GM23338 (cell line): ENCODE data around the gene DCLK1. TPM values are rescaled to one million over a fixed set of nuclear protein-coding genes. Genes with fewer than 3 reads are reported as not detected.

Experiments used
- ATAC-seq: fragments of 200-7000 bp; cut with Tn5 transposase; 3 replicates; pipeline ENCODE4 v1.9.1; 2020
- DNase-seq: peaks from one replicate; pipeline ENCODE4 v3.0.0-alpha.2; 2015; ENCODE audit warnings: low spot score
- H2AFZ ChIP-seq: fragments of 200-600 bp; sonication (generic); 2 replicates; pipeline ENCODE4 v1.8.0; 2016; ENCODE audit warnings: antibody characterized with exemption, mild to moderate bottlenecking, moderate library complexity
- H3F3A ChIP-seq: fragments of 200-600 bp; sonication (generic); replicated peaks from 2 replicates; pipeline ENCODE4 v1.8.0; 2017; ENCODE audit warnings: antibody characterized with exemption, mixed run types, low read depth
- H3K27ac ChIP-seq: fragments of 200-600 bp; sonication (generic); 2 replicates; pipeline ENCODE4 v1.6.1; 2016; ENCODE audit warnings: low read depth
- H3K27me3 ChIP-seq: fragments of 200-600 bp; sonication (generic); 2 replicates; pipeline ENCODE4 v1.8.0; 2016; ENCODE audit warnings: mild to moderate bottlenecking, mixed run types, moderate library complexity; ENCODE audit not compliant: insufficient read depth
- H3K36me3 ChIP-seq: fragments of 200-600 bp; sonication (generic); 2 replicates; pipeline ENCODE4 v1.8.0; 2016; ENCODE audit warnings: mild to moderate bottlenecking; ENCODE audit not compliant: insufficient read depth
- H3K4me1 ChIP-seq: fragments of 200-600 bp; sonication (generic); 2 replicates; pipeline ENCODE4 v1.8.0; 2016; ENCODE audit warnings: mild to moderate bottlenecking, moderate library complexity; ENCODE audit not compliant: insufficient read depth
- H3K4me2 ChIP-seq: fragments of 200-600 bp; sonication (generic); 2 replicates; pipeline ENCODE4 v1.7.1; 2017; ENCODE audit warnings: mixed run types
- H3K4me3 ChIP-seq: fragments of 200-600 bp; sonication (generic); 2 replicates; pipeline ENCODE4 v1.6.1; 2016; ENCODE audit warnings: mixed run types
- H3K79me2 ChIP-seq: fragments of 200-600 bp; sonication (generic); replicated peaks from 2 replicates; pipeline ENCODE4 v1.8.0; 2017; ENCODE audit warnings: mild to moderate bottlenecking; ENCODE audit not compliant: insufficient read depth
- H3K9me2 ChIP-seq: fragments of 200-600 bp; sonication (generic); 2 replicates; pipeline ENCODE4 v1.8.0; 2017; ENCODE audit not compliant: insufficient read depth
- H4K20me1 ChIP-seq: fragments of 200-600 bp; sonication (generic); replicated peaks from 2 replicates; pipeline ENCODE4 v1.8.0; 2017; ENCODE audit warnings: mild to moderate bottlenecking; ENCODE audit not compliant: insufficient read depth
- H3K27ac Mint-ChIP-seq: 2 replicates; pipeline ENCODE4 v1.8.0; 2020; ENCODE audit warnings: inconsistent platforms, mild to moderate bottlenecking, moderate library complexity, mixed read lengths
- H3K27me3 Mint-ChIP-seq: 3 replicates; pipeline ENCODE4 v1.8.0; 2022; ENCODE audit warnings: low read depth, mild to moderate bottlenecking, moderate library complexity, mixed read lengths, inconsistent platforms; ENCODE audit not compliant: insufficient read depth, poor library complexity
- H3K36me3 Mint-ChIP-seq: 3 replicates; pipeline ENCODE4 v1.8.0; 2021; ENCODE audit warnings: low read depth, mild to moderate bottlenecking, inconsistent platforms, moderate library complexity, mixed read lengths
- H3K4me1 Mint-ChIP-seq: 3 replicates; pipeline ENCODE4 v1.8.0; 2020; ENCODE audit warnings: mild to moderate bottlenecking, inconsistent platforms, mixed read lengths
- H3K4me3 Mint-ChIP-seq: 3 replicates; pipeline ENCODE4 v1.8.0; 2021; ENCODE audit warnings: moderate library complexity, mild to moderate bottlenecking, inconsistent platforms, mixed read lengths
- H3K9me3 Mint-ChIP-seq: 3 replicates; pipeline ENCODE4 v1.8.0; 2020; ENCODE audit warnings: moderate library complexity, mild to moderate bottlenecking, inconsistent platforms, mixed read lengths
- CREB1 ChIP-seq: fragments of 250-450 bp; sonication (Bioruptor Pico); IDR thresholded peaks from 2 replicates; pipeline ENCODE4 v1.5.0; 2020; ENCODE audit warnings: low read depth, mild to moderate bottlenecking, moderate library complexity
- EZH2phosphoT487 ChIP-seq: fragments of 200-600 bp; sonication (generic); IDR thresholded peaks from one replicate; pipeline ENCODE4 v1.8.1; 2018; ENCODE audit warnings: antibody characterized with exemption; ENCODE audit not compliant: unreplicated experiment
- JUNB ChIP-seq: IDR thresholded peaks from one replicate; pipeline ENCODE4 v1.6.1; 2016; ENCODE audit warnings: antibody characterized with exemption; ENCODE audit not compliant: unreplicated experiment
- NANOG ChIP-seq: IDR thresholded peaks from 2 replicates; pipeline ENCODE4 v1.6.1; 2016; ENCODE audit warnings: antibody characterized with exemption, borderline replicate concordance
- POLR2AphosphoS5 ChIP-seq: IDR thresholded peaks from 2 replicates; pipeline ENCODE4 v1.6.1; 2016; ENCODE audit warnings: antibody characterized with exemption, low read depth
- ZNF114 ChIP-seq: fragments of 250-450 bp; sonication (Bioruptor Pico); IDR thresholded peaks from 2 replicates; pipeline ENCODE4 v1.5.0; 2020; ENCODE audit warnings: mild to moderate bottlenecking, moderate library complexity
- ZNF331 ChIP-seq: fragments of 250-450 bp; sonication (Bioruptor Pico); IDR thresholded peaks from 2 replicates; pipeline ENCODE4 v1.5.0; 2020; ENCODE audit warnings: low read depth, mild to moderate bottlenecking, moderate library complexity
- polyA plus RNA-seq: library from polyadenylated mRNA; unstranded; fragments of >200 nt; fragmentation: Nextera tagmentation; extraction: Ambion mirVana; gene quantifications from 2 replicates; pipeline ENCODE4 v1.2.1, GENCODE V29; 2016
- total RNA-seq: library from RNA; depleted of rRNA; stranded (reverse); fragments of >200 nt; shearing (Covaris generic); gene quantifications from 2 replicates; pipeline ENCODE4 v1.2.3, GENCODE V29; 2014
- TF ChIP-seq, protein P1 (sequence below): IDR thresholded peaks from 2 replicates; pipeline ENCODE4 v1.6.1; 2016; ENCODE audit warnings: antibody characterized with exemption
- TF ChIP-seq, protein P2 (sequence below): fragments of 250-450 bp; sonication (Bioruptor Pico); IDR thresholded peaks from 2 replicates; pipeline ENCODE4 v1.5.0; 2020; ENCODE audit warnings: mild to moderate bottlenecking, moderate library complexity
- TF ChIP-seq, protein P3 (sequence below): IDR thresholded peaks from one replicate; pipeline ENCODE4 v1.6.1; 2018; ENCODE audit warnings: antibody characterized with exemption; ENCODE audit not compliant: unreplicated experiment

Gene DCLK1
- total and polyA plus RNA-seq, 2 experiments from 2014 or later, result 13.1 to 57.7 TPM

DNA sequence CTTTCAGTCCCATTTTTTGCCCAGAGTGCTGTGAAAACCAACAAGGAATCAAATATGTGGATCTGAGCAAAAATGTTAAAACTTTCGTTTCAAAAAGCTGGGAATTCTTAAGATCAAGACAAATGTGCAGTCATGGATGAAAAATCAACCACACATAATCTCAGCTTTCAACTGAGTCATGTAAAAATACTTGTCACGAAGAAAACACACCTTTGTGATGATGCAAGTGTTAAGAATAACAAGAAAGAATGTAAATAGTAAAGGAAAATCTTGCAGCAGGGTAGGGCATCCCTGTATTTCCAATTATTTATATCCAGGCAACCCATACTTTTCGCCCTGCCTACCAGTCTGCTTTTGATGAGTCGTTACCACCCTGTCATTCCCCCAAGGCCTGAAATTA lies 27.4 kb upstream of the DCLK1 start (continued):
- TF ChIP-seq, protein P1, sequence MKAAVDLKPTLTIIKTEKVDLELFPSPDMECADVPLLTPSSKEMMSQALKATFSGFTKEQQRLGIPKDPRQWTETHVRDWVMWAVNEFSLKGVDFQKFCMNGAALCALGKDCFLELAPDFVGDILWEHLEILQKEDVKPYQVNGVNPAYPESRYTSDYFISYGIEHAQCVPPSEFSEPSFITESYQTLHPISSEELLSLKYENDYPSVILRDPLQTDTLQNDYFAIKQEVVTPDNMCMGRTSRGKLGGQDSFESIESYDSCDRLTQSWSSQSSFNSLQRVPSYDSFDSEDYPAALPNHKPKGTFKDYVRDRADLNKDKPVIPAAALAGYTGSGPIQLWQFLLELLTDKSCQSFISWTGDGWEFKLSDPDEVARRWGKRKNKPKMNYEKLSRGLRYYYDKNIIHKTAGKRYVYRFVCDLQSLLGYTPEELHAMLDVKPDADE, result no peak
- TF ChIP-seq, protein P2, sequence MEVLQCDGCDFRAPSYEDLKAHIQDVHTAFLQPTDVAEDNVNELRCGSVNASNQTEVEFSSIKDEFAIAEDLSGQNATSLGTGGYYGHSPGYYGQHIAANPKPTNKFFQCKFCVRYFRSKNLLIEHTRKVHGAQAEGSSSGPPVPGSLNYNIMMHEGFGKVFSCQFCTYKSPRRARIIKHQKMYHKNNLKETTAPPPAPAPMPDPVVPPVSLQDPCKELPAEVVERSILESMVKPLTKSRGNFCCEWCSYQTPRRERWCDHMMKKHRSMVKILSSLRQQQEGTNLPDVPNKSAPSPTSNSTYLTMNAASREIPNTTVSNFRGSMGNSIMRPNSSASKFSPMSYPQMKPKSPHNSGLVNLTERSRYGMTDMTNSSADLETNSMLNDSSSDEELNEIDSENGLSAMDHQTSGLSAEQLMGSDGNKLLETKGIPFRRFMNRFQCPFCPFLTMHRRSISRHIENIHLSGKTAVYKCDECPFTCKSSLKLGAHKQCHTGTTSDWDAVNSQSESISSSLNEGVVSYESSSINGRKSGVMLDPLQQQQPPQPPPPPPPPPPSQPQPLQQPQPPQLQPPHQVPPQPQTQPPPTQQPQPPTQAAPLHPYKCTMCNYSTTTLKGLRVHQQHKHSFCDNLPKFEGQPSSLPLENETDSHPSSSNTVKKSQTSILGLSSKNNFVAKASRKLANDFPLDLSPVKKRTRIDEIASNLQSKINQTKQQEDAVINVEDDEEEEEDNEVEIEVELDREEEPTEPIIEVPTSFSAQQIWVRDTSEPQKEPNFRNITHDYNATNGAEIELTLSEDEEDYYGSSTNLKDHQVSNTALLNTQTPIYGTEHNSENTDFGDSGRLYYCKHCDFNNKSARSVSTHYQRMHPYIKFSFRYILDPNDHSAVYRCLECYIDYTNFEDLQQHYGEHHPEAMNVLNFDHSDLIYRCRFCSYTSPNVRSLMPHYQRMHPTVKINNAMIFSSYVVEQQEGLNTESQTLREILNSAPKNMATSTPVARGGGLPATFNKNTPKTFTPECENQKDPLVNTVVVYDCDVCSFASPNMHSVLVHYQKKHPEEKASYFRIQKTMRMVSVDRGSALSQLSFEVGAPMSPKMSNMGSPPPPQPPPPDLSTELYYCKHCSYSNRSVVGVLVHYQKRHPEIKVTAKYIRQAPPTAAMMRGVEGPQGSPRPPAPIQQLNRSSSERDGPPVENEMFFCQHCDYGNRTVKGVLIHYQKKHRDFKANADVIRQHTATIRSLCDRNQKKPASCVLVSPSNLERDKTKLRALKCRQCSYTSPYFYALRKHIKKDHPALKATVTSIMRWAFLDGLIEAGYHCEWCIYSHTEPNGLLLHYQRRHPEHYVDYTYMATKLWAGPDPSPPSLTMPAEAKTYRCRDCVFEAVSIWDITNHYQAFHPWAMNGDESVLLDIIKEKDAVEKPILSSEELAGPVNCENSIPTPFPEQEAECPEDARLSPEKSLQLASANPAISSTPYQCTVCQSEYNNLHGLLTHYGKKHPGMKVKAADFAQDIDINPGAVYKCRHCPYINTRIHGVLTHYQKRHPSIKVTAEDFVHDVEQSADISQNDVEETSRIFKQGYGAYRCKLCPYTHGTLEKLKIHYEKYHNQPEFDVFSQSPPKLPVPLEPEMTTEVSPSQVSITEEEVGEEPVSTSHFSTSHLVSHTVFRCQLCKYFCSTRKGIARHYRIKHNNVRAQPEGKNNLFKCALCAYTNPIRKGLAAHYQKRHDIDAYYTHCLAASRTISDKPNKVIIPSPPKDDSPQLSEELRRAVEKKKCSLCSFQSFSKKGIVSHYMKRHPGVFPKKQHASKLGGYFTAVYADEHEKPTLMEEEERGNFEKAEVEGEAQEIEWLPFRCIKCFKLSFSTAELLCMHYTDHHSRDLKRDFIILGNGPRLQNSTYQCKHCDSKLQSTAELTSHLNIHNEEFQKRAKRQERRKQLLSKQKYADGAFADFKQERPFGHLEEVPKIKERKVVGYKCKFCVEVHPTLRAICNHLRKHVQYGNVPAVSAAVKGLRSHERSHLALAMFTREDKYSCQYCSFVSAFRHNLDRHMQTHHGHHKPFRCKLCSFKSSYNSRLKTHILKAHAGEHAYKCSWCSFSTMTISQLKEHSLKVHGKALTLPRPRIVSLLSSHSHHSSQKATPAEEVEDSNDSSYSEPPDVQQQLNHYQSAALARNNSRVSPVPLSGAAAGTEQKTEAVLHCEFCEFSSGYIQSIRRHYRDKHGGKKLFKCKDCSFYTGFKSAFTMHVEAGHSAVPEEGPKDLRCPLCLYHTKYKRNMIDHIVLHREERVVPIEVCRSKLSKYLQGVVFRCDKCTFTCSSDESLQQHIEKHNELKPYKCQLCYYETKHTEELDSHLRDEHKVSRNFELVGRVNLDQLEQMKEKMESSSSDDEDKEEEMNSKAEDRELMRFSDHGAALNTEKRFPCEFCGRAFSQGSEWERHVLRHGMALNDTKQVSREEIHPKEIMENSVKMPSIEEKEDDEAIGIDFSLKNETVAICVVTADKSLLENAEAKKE (CRISPR knock-in tag), result no peak
- TF ChIP-seq NANOG, result no peak
- TF ChIP-seq ZNF114 (CRISPR knock-in tag), result no peak
- TF ChIP-seq POLR2AphosphoS5, result no peak

DNA sequence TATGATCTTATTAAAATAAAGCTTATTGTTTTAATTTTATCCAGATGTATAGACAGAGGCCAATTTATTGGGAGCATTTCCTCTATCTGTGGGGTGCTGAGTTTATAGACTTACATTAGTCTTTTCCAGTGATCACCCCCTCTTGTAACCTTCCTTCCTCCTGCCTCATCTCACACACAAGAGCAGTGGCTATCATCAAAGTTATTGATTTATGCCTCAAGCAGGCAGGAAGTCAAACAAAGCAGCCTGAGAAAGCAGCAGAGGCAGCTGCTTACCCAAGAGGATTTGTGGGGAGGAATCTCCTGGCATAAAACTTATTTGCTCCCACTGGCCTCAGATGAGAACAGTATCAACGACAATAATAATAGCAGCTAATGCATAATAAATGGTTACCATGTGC lies 26.3 kb upstream of the DCLK1 start:
- H3F3A ChIP-seq, result no peaks in the 10 kb centered on the region
- H3K27me3 ChIP-seq, result peaks cover 11% of the 10 kb centered on the region; the same call in 1 of the 2 replicates
- ATAC-seq (no peak), DNase-seq (no peak)
- H4K20me1 ChIP-seq, result no peaks in the 10 kb centered on the region
- no peak overlapping the region for H3K27ac Mint-ChIP-seq
- peaks cover 6% of the 10 kb centered on the region for H3K4me1 Mint-ChIP-seq
- no peak overlapping the region for H2AFZ ChIP-seq
- H3K4me3 ChIP-seq, result no peak overlapping the region
- no peaks in the 10 kb centered on the region for H3K9me2 ChIP-seq
- H3K36me3 ChIP-seq, result no peaks in the 10 kb centered on the region
- no peaks in the 10 kb centered on the region for H3K9me3 Mint-ChIP-seq
- no peak overlapping the region for H3K4me2 ChIP-seq
- H3K27ac ChIP-seq, result no peak overlapping the region
- no peaks in the 10 kb centered on the region for H3K36me3 Mint-ChIP-seq
- peaks cover 7% of the 10 kb centered on the region for H3K4me1 ChIP-seq
- H3K27me3 Mint-ChIP-seq, result peaks cover 5% of the 10 kb centered on the region
- H3K79me2 ChIP-seq, result no peaks in the 10 kb centered on the region
- H3K4me3 Mint-ChIP-seq, result no peak overlapping the region
- TF ChIP-seq JUNB (no peak), CREB1 (no peak), ZNF331 (CRISPR knock-in tag) (no peak), EZH2phosphoT487 (no peak)
- TF ChIP-seq, protein P3, sequence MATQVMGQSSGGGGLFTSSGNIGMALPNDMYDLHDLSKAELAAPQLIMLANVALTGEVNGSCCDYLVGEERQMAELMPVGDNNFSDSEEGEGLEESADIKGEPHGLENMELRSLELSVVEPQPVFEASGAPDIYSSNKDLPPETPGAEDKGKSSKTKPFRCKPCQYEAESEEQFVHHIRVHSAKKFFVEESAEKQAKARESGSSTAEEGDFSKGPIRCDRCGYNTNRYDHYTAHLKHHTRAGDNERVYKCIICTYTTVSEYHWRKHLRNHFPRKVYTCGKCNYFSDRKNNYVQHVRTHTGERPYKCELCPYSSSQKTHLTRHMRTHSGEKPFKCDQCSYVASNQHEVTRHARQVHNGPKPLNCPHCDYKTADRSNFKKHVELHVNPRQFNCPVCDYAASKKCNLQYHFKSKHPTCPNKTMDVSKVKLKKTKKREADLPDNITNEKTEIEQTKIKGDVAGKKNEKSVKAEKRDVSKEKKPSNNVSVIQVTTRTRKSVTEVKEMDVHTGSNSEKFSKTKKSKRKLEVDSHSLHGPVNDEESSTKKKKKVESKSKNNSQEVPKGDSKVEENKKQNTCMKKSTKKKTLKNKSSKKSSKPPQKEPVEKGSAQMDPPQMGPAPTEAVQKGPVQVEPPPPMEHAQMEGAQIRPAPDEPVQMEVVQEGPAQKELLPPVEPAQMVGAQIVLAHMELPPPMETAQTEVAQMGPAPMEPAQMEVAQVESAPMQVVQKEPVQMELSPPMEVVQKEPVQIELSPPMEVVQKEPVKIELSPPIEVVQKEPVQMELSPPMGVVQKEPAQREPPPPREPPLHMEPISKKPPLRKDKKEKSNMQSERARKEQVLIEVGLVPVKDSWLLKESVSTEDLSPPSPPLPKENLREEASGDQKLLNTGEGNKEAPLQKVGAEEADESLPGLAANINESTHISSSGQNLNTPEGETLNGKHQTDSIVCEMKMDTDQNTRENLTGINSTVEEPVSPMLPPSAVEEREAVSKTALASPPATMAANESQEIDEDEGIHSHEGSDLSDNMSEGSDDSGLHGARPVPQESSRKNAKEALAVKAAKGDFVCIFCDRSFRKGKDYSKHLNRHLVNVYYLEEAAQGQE, result no peak
